H1 (cell line): ENCODE results near the gene GYPC. TPM values are rescaled to one million over a fixed set of nuclear protein-coding genes. Genes with fewer than 3 reads are reported as not detected.

Source experiments
- POLR2A ChIP-seq, 2 experiments: IDR thresholded peaks; 1 replicate in 1 of 2; 2 replicates in 1 of 2; pipeline ENCODE4 v1.6.1; 2011; ENCODE audit warnings: low read depth in 2 of 2, low read length in 2 of 2, mild to moderate bottlenecking in 2 of 2; ENCODE audit errors: control extremely low read depth in 1 of 2
- RAD21 ChIP-seq, 2 experiments: IDR thresholded peaks in 1 of 2; conservative IDR thresholded peaks in 1 of 2; 2 replicates each; pipeline ENCODE4 v1.6.1; 2011; ENCODE audit warnings: low read depth in 2 of 2, low read length in 2 of 2, improper control_type of control experiment in 1 of 2, inconsistent platforms in 1 of 2, mild to moderate bottlenecking in 1 of 2, moderate library complexity in 1 of 2
- RNF2 ChIP-seq: fragments of 200-900, 300-1000 bp; sonication (generic); IDR thresholded peaks from 2 replicates; pipeline ENCODE4 v1.7.1; 2016; ENCODE audit warnings: borderline replicate concordance, low read depth, mild to moderate bottlenecking, antibody characterized with exemption, low read length; ENCODE audit not compliant: poor library complexity, severe bottlenecking; ENCODE audit errors: missing control alignments
- SP2 ChIP-seq: IDR thresholded peaks from 2 replicates; pipeline ENCODE4 v1.6.1; 2012; ENCODE audit warnings: mild to moderate bottlenecking, low read length, inconsistent platforms
- polyA plus RNA-seq, 7 experiments: library from polyadenylated mRNA; depleted of rRNA in 3 of 7; stranded (reverse) in 5 of 7; unstranded in 2 of 7; fragments of >200 nt in 5 of 7; fragments of 200-250 nt in 2 of 7; gene quantifications; 1 replicate in 5 of 7; 2 replicates in 1 of 7; 4 replicates in 1 of 7; pipeline versions ENCODE4 v1.2.1 to v1.2.3, GENCODE V29; 2011 to 2013; ENCODE audit warnings: missing spikeins in 2 of 7, mixed read lengths in 2 of 7
- total RNA-seq: library from RNA; stranded (reverse); fragmentation: NEBNext Ultra II Directional; extraction: Animal tissue kit (Norgen Biotek cat#: 25700); gene quantifications from 2 replicates; pipeline ENCODE4 v1.2.1, GENCODE V29; 2021
- TF ChIP-seq, protein P1 (sequence below): IDR thresholded peaks from 2 replicates; pipeline ENCODE4 v1.6.1; 2012; ENCODE audit warnings: low read length, inconsistent platforms

GYPC gene
- total and polyA plus RNA-seq, 2 of the 8 experiments (the other 6 are each of a cell fraction or from before 2014, with no cell fraction given): 26.8 to 53.6 TPM

DNA sequence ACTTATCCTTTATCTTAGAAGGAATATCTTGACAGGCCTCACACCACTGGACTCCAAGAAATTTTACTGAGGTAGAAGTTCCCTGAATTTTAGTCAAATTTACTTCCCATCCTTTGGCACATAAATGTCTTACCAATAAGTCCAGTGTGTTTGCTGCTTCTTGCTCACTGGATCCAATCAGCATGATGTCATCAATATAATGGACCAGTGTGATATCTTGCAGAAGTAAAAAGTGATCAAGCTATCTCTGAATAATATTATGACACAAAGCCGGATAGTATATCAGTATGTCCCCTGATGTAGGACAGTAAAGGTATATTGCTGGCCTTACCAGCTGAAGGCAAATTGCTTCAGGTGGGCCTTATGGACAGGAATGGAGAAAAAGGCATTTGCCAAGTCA lies 6.9 kb upstream of the GYPC start (continued):
- TF ChIP-seq RNF2: no peak
- no peak for TF ChIP-seq SP2
- TF ChIP-seq, protein P1, sequence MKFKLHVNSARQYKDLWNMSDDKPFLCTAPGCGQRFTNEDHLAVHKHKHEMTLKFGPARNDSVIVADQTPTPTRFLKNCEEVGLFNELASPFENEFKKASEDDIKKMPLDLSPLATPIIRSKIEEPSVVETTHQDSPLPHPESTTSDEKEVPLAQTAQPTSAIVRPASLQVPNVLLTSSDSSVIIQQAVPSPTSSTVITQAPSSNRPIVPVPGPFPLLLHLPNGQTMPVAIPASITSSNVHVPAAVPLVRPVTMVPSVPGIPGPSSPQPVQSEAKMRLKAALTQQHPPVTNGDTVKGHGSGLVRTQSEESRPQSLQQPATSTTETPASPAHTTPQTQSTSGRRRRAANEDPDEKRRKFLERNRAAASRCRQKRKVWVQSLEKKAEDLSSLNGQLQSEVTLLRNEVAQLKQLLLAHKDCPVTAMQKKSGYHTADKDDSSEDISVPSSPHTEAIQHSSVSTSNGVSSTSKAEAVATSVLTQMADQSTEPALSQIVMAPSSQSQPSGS: no peak
- no peak for TF ChIP-seq RAD21 (IDR thresholded peaks at IDR 0.05 in 1 of 2, conservative IDR thresholded peaks at IDR 0.05 in 1 of 2; ENCODE audit: low read depth in 2 of 2, low read length in 2 of 2)
- TF ChIP-seq POLR2A (IDR thresholded peaks at IDR 0.05; ENCODE audit: control extremely low read depth in 1 of 2, low read depth in 2 of 2, low read length in 2 of 2): no peak
